Panc1 (cell line): ENCODE data around the gene MAN1A1. TPM values are rescaled to one million over a fixed set of nuclear protein-coding genes. Genes with fewer than 3 reads are reported as not detected.

ENCODE experiments used
- ATAC-seq: fragments of 200-7000 bp; cut with Tn5 transposase; 2 replicates; pipeline ENCODE4 v1.9.1; 2020; ENCODE audit warnings: mild to moderate bottlenecking, moderate library complexity
- BruUV-seq: library from RNA; stranded (reverse); fragments of 400-500 nt; replicated peaks from 2 replicates; lab custom pipeline; 2021; lab: Mats Ljungman, UMichigan
- CTCF ChIA-PET: fragments of 300-600 bp; sonication (Branson Sonifier 250); formaldehyde crosslinking; loops from one replicate; lab custom pipeline; 2022; ENCODE audit warnings: antibody characterized with exemption; lab: Charles Lee
- POLR2A ChIA-PET: fragments of 300-600 bp; sonication (Branson Sonifier 250); formaldehyde crosslinking; loops from one replicate; lab custom pipeline; 2022; ENCODE audit warnings: antibody characterized with exemption; lab: Charles Lee
- DNase-seq: peaks from one replicate; pipeline ENCODE4 v3.0.0-alpha.2; 2010; ENCODE audit warnings: low read depth, low spot score
- H3K27ac ChIP-seq: 2 replicates; pipeline ENCODE4 v1.5.1; 2011; ENCODE audit warnings: mild to moderate bottlenecking, low read length, inconsistent platforms
- H3K27me3 ChIP-seq: fragments of 200-500 bp; sonication (Bioruptor generic); 2 replicates; pipeline ENCODE4 v1.6.0; 2014; ENCODE audit warnings: low read length, inconsistent platforms; ENCODE audit not compliant: control insufficient read depth, insufficient read depth
- H3K36me3 ChIP-seq: fragments of 200-500 bp; sonication (Bioruptor generic); 2 replicates; pipeline ENCODE4 v1.5.1; 2014; ENCODE audit warnings: inconsistent platforms, mild to moderate bottlenecking, low read length, moderate library complexity; ENCODE audit not compliant: control insufficient read depth, insufficient read depth
- H3K4me1 ChIP-seq: 2 replicates; pipeline ENCODE4 v1.5.1; 2011; ENCODE audit warnings: inconsistent platforms, mild to moderate bottlenecking, low read length, moderate library complexity; ENCODE audit not compliant: control insufficient read depth, insufficient read depth
- H3K4me3 ChIP-seq, 2 experiments: 2 replicates each; pipeline ENCODE4 v1.5.1; 2011 to 2012; ENCODE audit warnings: low read depth in 2 of 2, low read length in 2 of 2, mild to moderate bottlenecking in 2 of 2, inconsistent platforms in 1 of 2, moderate library complexity in 1 of 2
- H3K9me3 ChIP-seq: fragments of 200-500 bp; sonication (Bioruptor generic); 2 replicates; pipeline ENCODE4 v1.5.1; 2014; ENCODE audit warnings: low read depth, mild to moderate bottlenecking, inconsistent platforms, low read length, moderate library complexity; ENCODE audit not compliant: control insufficient read depth, insufficient read depth
- CTCF ChIP-seq: fragments of 450-650 bp; IDR thresholded peaks from 2 replicates; pipeline ENCODE4 v1.5.1; 2017; ENCODE audit warnings: mild to moderate bottlenecking
- POLR2AphosphoS5 ChIP-seq: IDR thresholded peaks from 2 replicates; pipeline ENCODE4 v1.6.1; 2012; ENCODE audit warnings: mild to moderate bottlenecking, low read depth, low read length, moderate library complexity
- SIN3A ChIP-seq: IDR thresholded peaks from 2 replicates; pipeline ENCODE4 v1.6.1; 2012; ENCODE audit warnings: low read depth, mild to moderate bottlenecking, low read length, moderate library complexity, borderline replicate concordance; ENCODE audit not compliant: insufficient read depth
- TCF7L2 ChIP-seq: IDR thresholded peaks from 2 replicates; pipeline ENCODE4 v1.6.1; 2011; ENCODE audit warnings: mild to moderate bottlenecking, low read depth, low read length, inconsistent platforms
- in situ Hi-C: cut with HindIII; loops from 2 replicates; pipeline ENCODE4 v1.10.0; 2016; ENCODE audit warnings: low sequenced_read_pairs, low pct_unique_long_range_greater_than_20kb
- intact Hi-C: fragments of 100-400 bp; cut with micrococcal nuclease; formaldehyde crosslinking; loops from one replicate; pipeline ENCODE4 v1.10.0; 2022; ENCODE audit not compliant: unreplicated experiment
- total RNA-seq: library from RNA; stranded (reverse); gene quantifications from one replicate; pipeline ENCODE4 v1.2.1, GENCODE V29; 2021; ENCODE audit not compliant: unreplicated experiment
- TF ChIP-seq, protein P1 (sequence below), 2 experiments: IDR thresholded peaks; 2 replicates each; pipeline ENCODE4 v1.6.1; 2011 to 2012; ENCODE audit warnings: low read depth in 2 of 2, control low read depth in 1 of 2, low read length in 1 of 2, mild to moderate bottlenecking in 1 of 2, moderate library complexity in 1 of 2; ENCODE audit not compliant: insufficient read depth in 1 of 2

The MAN1A1 gene
- total RNA-seq, 1 experiment from 2014 or later: 3.2 TPM

- no peak for TF ChIP-seq POLR2AphosphoS5
- TF ChIP-seq SIN3A: no peak
- TF ChIP-seq, protein P1, sequence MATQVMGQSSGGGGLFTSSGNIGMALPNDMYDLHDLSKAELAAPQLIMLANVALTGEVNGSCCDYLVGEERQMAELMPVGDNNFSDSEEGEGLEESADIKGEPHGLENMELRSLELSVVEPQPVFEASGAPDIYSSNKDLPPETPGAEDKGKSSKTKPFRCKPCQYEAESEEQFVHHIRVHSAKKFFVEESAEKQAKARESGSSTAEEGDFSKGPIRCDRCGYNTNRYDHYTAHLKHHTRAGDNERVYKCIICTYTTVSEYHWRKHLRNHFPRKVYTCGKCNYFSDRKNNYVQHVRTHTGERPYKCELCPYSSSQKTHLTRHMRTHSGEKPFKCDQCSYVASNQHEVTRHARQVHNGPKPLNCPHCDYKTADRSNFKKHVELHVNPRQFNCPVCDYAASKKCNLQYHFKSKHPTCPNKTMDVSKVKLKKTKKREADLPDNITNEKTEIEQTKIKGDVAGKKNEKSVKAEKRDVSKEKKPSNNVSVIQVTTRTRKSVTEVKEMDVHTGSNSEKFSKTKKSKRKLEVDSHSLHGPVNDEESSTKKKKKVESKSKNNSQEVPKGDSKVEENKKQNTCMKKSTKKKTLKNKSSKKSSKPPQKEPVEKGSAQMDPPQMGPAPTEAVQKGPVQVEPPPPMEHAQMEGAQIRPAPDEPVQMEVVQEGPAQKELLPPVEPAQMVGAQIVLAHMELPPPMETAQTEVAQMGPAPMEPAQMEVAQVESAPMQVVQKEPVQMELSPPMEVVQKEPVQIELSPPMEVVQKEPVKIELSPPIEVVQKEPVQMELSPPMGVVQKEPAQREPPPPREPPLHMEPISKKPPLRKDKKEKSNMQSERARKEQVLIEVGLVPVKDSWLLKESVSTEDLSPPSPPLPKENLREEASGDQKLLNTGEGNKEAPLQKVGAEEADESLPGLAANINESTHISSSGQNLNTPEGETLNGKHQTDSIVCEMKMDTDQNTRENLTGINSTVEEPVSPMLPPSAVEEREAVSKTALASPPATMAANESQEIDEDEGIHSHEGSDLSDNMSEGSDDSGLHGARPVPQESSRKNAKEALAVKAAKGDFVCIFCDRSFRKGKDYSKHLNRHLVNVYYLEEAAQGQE (IDR thresholded peaks at IDR 0.05; ENCODE audit: insufficient read depth in 1 of 2, low read depth in 2 of 2, low read length in 1 of 2): no peak
- TF ChIP-seq TCF7L2: no peak
- TF ChIP-seq CTCF: no peak
- H3K9me3 ChIP-seq: no peaks in the 10 kb centered on the region
- ATAC-seq (no peak), DNase-seq (no peak)
- H3K4me1 ChIP-seq: peaks cover 8% of the 10 kb centered on the region
- peaks cover 3% of the 10 kb centered on the region; the same call in 1 of the 2 replicates for H3K36me3 ChIP-seq
- intact Hi-C loops (loop anchor here (5.0 to 10.0 kb wide), 3 partner anchors 206 to 1474 kb away; no protein-coding TSS in a partner anchor), in situ Hi-C loops (no loop called here)
- ChIA-PET CTCF (no interaction called here), POLR2A (no interaction called here)
- no peak overlapping the region for H3K27ac ChIP-seq
- peaks cover 27% of the 10 kb centered on the region for H3K27me3 ChIP-seq
- no peak overlapping the region for H3K4me3 ChIP-seq
- BruUV-seq: no TSS peak
Measured at GRCh38 chr6:119353696-119354095, 4.1 kb upstream of the MAN1A1 start.

GRCh38 chr6:119352001-119352400 lies 2.4 kb upstream of the MAN1A1 start:
- POLR2A ChIA-PET: no interaction called here
- Histone ChIP-seq H3K4me3 (no peak overlapping the region), H3K36me3 (peaks cover 7% of the 10 kb centered on the region; the same call in 1 of the 2 replicates), H3K27ac (no peak overlapping the region), H3K4me1 (peaks cover 11% of the 10 kb centered on the region), H3K27me3 (peaks cover 40% of the 10 kb centered on the region), H3K9me3 (no peaks in the 10 kb centered on the region)
- no peak for DNase-seq
- TF ChIP-seq TCF7L2: no peak
- no peak for TF ChIP-seq SIN3A
- no peak for TF ChIP-seq CTCF
- intact Hi-C loops (loop anchor here (5.0 to 10.0 kb wide), 3 partner anchors 205 to 1475 kb away; no protein-coding TSS in a partner anchor), in situ Hi-C loops (no loop called here)
- ATAC-seq: no peak
- CTCF ChIA-PET: no interaction called here
- no TSS peak for BruUV-seq
